Smooth muscle cell (in vitro differentiated cells): Measurements from ENCODE around the gene OSBPL10. TPM values are rescaled to one million over a fixed set of nuclear protein-coding genes. Genes with fewer than 3 reads are reported as not detected.
A peak's percentile ranks its signal among the peaks of the same experiment; 100 is the strongest.

Source experiments
- DNase-seq: peaks from one replicate; lab custom pipeline; 2025; ENCODE audit not compliant: unreplicated experiment; lab: John Stamatoyannopoulos, UW
- H2AFZ ChIP-seq: fragments of 200-600 bp; sonication (generic); 2 replicates; pipeline ENCODE4 v1.6.0; 2016; ENCODE audit warnings: antibody characterized with exemption, low read depth, mild to moderate bottlenecking
- H3F3A ChIP-seq: fragments of 200-600 bp; sonication (generic); 2 replicates; pipeline ENCODE4 v1.6.0; 2017; ENCODE audit warnings: antibody characterized with exemption, low read depth
- H3K27ac ChIP-seq: fragments of 200-600 bp; sonication (generic); 2 replicates; pipeline ENCODE4 v1.5.1; 2016; ENCODE audit warnings: low read depth, mild to moderate bottlenecking
- H3K27me3 ChIP-seq: fragments of 200-600 bp; sonication (generic); 2 replicates; pipeline ENCODE4 v1.6.1; 2016; ENCODE audit warnings: low read depth, mild to moderate bottlenecking
- H3K36me3 ChIP-seq: fragments of 200-600 bp; sonication (generic); 2 replicates; pipeline ENCODE4 v1.5.1; 2016; ENCODE audit warnings: low read depth
- H3K4me1 ChIP-seq: fragments of 200-600 bp; sonication (generic); 2 replicates; pipeline ENCODE4 v1.5.1; 2016; ENCODE audit warnings: low read depth
- H3K4me2 ChIP-seq: fragments of 200-600 bp; sonication (generic); 2 replicates; pipeline ENCODE4 v1.6.0; 2016; ENCODE audit warnings: mild to moderate bottlenecking
- H3K4me3 ChIP-seq: fragments of 200-600 bp; sonication (generic); 2 replicates; pipeline ENCODE4 v1.5.1; 2016; ENCODE audit warnings: mild to moderate bottlenecking
- H3K79me2 ChIP-seq: fragments of 200-600 bp; sonication (generic); 2 replicates; pipeline ENCODE4 v1.6.0; 2016; ENCODE audit warnings: low read depth, mild to moderate bottlenecking
- H3K9ac ChIP-seq: fragments of 200-600 bp; sonication (generic); 2 replicates; pipeline ENCODE4 v1.6.0; 2016; ENCODE audit warnings: low read depth
- H3K9me3 ChIP-seq: fragments of 200-600 bp; sonication (generic); replicated peaks from 2 replicates; pipeline ENCODE4 v1.5.1; 2016; ENCODE audit warnings: low read depth
- H4K20me1 ChIP-seq: fragments of 200-600 bp; sonication (generic); 2 replicates; pipeline ENCODE4 v1.6.0; 2016; ENCODE audit warnings: low read depth
- CTCF ChIP-seq: fragments of 200-600 bp; sonication (generic); IDR thresholded peaks from 2 replicates; pipeline ENCODE4 v1.5.1; 2017; ENCODE audit warnings: borderline replicate concordance, mild to moderate bottlenecking, antibody characterized with exemption; ENCODE audit not compliant: insufficient read depth, poor library complexity, severe bottlenecking
- WGBS: methylation state at CpG from one replicate; pipeline ENCODE4 v1.1.7; 2016; ENCODE audit warnings: low lambda C conversion rate; 5-methylcytosine and 5-hydroxymethylcytosine counted together
- polyA plus RNA-seq: library from polyadenylated mRNA; unstranded; fragments of >200 nt; fragmentation: Nextera tagmentation; extraction: Ambion mirVana; gene quantifications from 2 replicates; pipeline ENCODE4 v1.2.1, GENCODE V29; 2016
- total RNA-seq: library from RNA; depleted of rRNA; stranded (reverse); fragments of >200 nt; gene quantifications from 2 replicates; pipeline ENCODE4 v1.2.3, GENCODE V29; 2014

The OSBPL10 gene
- total and polyA plus RNA-seq, 2 experiments from 2014 or later: 48.9 to 91.5 TPM

DNA sequence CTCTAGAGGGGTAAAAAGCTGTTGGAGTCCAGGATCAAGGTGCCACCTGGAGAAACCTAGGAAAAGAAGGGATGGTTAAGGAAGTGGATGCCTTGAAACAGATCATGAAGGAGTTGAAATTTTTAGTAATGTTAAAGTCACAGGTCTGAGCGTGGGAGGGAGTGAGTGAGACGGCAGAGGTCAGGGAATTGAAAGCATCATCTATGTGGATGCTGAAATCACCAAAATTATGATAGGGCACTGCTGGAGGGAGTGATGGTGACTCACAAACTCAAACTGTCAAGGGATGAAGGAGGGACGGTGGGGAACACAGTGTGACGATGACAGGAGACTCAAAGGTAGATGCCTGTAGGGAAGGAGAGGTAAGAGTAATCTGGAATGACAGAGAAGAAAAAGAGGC is 205.7 kb downstream of the OSBPL10 start:
- Histone ChIP-seq H3K9ac (no peak overlapping the region), H3K27ac (no peak overlapping the region), H3K4me3 (no peak overlapping the region), H3K79me2 (peaks cover 52% of the 10 kb centered on the region), H3K4me2 (no peak overlapping the region), H3K36me3 (no peaks in the 10 kb centered on the region), H4K20me1 (peaks cover 31% of the 10 kb centered on the region), H3K27me3 (no peaks in the 10 kb centered on the region), H3K9me3 (no peaks in the 10 kb centered on the region), H3K4me1 (no peaks in the 10 kb centered on the region), H2AFZ (no peak overlapping the region), H3F3A (no peaks in the 10 kb centered on the region)
- no peak for TF ChIP-seq CTCF
- DNase-seq: no peak
- WGBS: 80% methylated on average over 4 of the region's 4 CpGs

GRCh38 chr3:31772758-31773473 is 208.1 kb downstream of the OSBPL10 start:
- peaks cover 50% of the 10 kb centered on the region for H3K79me2 ChIP-seq
- no peak for DNase-seq
- H3K4me1 ChIP-seq: no peaks in the 10 kb centered on the region
- H3K9ac ChIP-seq: no peak overlapping the region
- H3K27me3 ChIP-seq: no peaks in the 10 kb centered on the region
- WGBS: 76% methylated on average over 7 of the region's 7 CpGs
- H3F3A ChIP-seq: no peaks in the 10 kb centered on the region
- peaks cover 47% of the 10 kb centered on the region for H4K20me1 ChIP-seq
- H3K9me3 ChIP-seq: no peaks in the 10 kb centered on the region
- H3K4me2 ChIP-seq: no peak overlapping the region
- H3K36me3 ChIP-seq: no peaks in the 10 kb centered on the region
- H2AFZ ChIP-seq: no peak overlapping the region
- peak overlapping the region; percentile 38 for H3K27ac ChIP-seq
- H3K4me3 ChIP-seq: no peak overlapping the region
- TF ChIP-seq CTCF: no peak

DNA sequence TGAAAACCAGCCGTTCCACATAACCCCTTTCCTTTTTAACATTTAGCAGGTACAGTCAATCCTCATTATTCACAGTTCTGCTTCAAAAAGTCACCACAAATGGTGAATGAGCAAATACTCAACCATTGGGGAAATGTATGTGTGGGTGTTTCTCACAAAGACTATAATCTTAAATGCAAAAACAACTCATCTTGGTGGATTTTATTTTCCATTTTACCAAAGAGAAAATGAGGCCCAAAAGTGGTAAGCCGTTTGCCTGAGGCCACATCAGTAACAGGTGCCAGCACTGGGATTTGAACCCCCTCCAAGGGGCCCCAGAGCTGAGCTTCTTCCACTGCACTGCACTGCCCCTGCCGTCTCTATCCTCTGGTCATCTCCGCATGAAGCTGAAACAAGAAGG is 208.8 kb downstream of the OSBPL10 start:
- DNase-seq: no peak
- Histone ChIP-seq H3K4me3 (no peak overlapping the region), H3K9ac (no peak overlapping the region), H3K27ac (peak overlapping the region; percentile 38), H3F3A (no peaks in the 10 kb centered on the region), H3K79me2 (peaks cover 47% of the 10 kb centered on the region), H4K20me1 (peaks cover 47% of the 10 kb centered on the region), H3K4me2 (no peak overlapping the region), H3K27me3 (no peaks in the 10 kb centered on the region), H3K9me3 (no peaks in the 10 kb centered on the region), H3K4me1 (no peaks in the 10 kb centered on the region), H3K36me3 (no peaks in the 10 kb centered on the region), H2AFZ (no peak overlapping the region)
- no peak for TF ChIP-seq CTCF
- WGBS: 56% methylated on average over 4 of the region's 4 CpGs

- 68% methylated on average over 5 of the region's 5 CpGs for WGBS
- Histone ChIP-seq H3K27me3 (no peaks in the 10 kb centered on the region), H3K9ac (no peak overlapping the region), H3K79me2 (peaks cover 34% of the 10 kb centered on the region), H3K36me3 (no peaks in the 10 kb centered on the region), H3K9me3 (no peaks in the 10 kb centered on the region), H3K4me1 (no peaks in the 10 kb centered on the region), H3F3A (no peaks in the 10 kb centered on the region), H3K4me2 (peak overlapping the region; percentile 9), H2AFZ (no peak overlapping the region), H3K4me3 (no peak overlapping the region), H3K27ac (peak overlapping the region; percentile 38), H4K20me1 (peaks cover 47% of the 10 kb centered on the region)
- no peak for DNase-seq
- TF ChIP-seq CTCF: no peak
These were observed 210.2 kb downstream of the OSBPL10 start for GRCh38 chr3:31770822-31771326.
